Measurements from ENCODE around the gene SLU7.

Gene SLU7

GRCh38 chr5:160445751-160446150 lies 26.9 kb upstream of the SLU7 start:
- ATAC-seq (ENCODE audit: insufficient read depth, low read depth): no peak
- H2AFZ ChIP-seq (ENCODE audit: low read depth, low read length): no peak overlapping the region

DNA sequence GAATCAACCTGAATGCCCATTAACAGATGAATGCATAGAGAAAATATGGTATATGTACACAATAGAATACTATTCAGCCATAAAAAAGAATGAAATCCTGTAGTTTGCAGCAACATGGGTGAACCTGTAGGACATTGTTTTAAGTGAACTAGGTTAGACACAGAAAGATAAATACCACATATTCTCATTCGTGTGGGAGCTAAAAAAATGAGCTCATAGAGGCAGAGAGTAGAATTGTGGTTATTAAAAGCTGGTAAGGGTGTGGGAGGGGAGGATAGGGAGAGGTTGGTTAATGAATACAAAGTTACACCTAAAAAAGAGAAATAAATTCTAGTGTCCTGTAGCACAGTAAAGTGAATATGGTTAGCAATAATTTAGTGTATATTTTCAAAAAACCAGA lies 26.3 kb upstream of the SLU7 start:
- Histone ChIP-seq H3K4me3 (ENCODE audit: low read depth in 1 of 2, low read length in 2 of 2) (no peak overlapping the region), H3K79me2 (ENCODE audit: insufficient read depth, low read length) (no peaks in the 10 kb centered on the region), H3K36me3 (ENCODE audit: insufficient read depth, low read length) (no peaks in the 10 kb centered on the region), H3K27me3 (ENCODE audit: insufficient read depth, low read length, poor library complexity) (no peaks in the 10 kb centered on the region), H4K20me1 (ENCODE audit: insufficient read depth, low read length) (no peaks in the 10 kb centered on the region), H2AFZ (ENCODE audit: low read depth, low read length) (no peak overlapping the region), H3K27ac (ENCODE audit: low read length) (no peak overlapping the region), H3K4me2 (ENCODE audit: insufficient read depth, low read length) (no peak overlapping the region), H3K9me3 (ENCODE audit: insufficient read depth, low read length, severe bottlenecking) (no peaks in the 10 kb centered on the region), H3K9ac (ENCODE audit: low read depth, low read length) (no peak overlapping the region), H3K4me1 (ENCODE audit: insufficient read depth, low read length) (peaks cover 26% of the 10 kb centered on the region)
- no peak for DNase-seq
- ATAC-seq (ENCODE audit: insufficient read depth, low read depth): no peak
- TF ChIP-seq EZH2 (IDR thresholded peaks at IDR 0.05; ENCODE audit: borderline replicate concordance, low read depth, low read length, severe bottlenecking): no peak
- TF ChIP-seq CTCF (IDR thresholded peaks at IDR 0.05; ENCODE audit: borderline replicate concordance, extremely low read depth, low read length, poor library complexity, severe bottlenecking): no peak

More at GRCh38 chr5:160445751-160446150, 26.9 kb upstream of the SLU7 start:
- Histone ChIP-seq H3K9ac (ENCODE audit: low read depth, low read length) (no peak overlapping the region), H3K27me3 (ENCODE audit: insufficient read depth, low read length, poor library complexity) (no peaks in the 10 kb centered on the region), H4K20me1 (ENCODE audit: insufficient read depth, low read length) (no peaks in the 10 kb centered on the region), H3K36me3 (ENCODE audit: insufficient read depth, low read length) (no peaks in the 10 kb centered on the region), H3K9me3 (ENCODE audit: insufficient read depth, low read length, severe bottlenecking) (no peaks in the 10 kb centered on the region), H3K27ac (ENCODE audit: low read length) (no peak overlapping the region), H3K4me3 (ENCODE audit: low read depth in 1 of 2, low read length in 2 of 2) (no peak overlapping the region), H3K4me1 (ENCODE audit: insufficient read depth, low read length) (peaks cover 20% of the 10 kb centered on the region), H3K4me2 (ENCODE audit: insufficient read depth, low read length) (no peak overlapping the region), H3K79me2 (ENCODE audit: insufficient read depth, low read length) (no peaks in the 10 kb centered on the region)
- TF ChIP-seq EZH2 (IDR thresholded peaks at IDR 0.05; ENCODE audit: borderline replicate concordance, low read depth, low read length, severe bottlenecking) (no peak), CTCF (IDR thresholded peaks at IDR 0.05; ENCODE audit: borderline replicate concordance, extremely low read depth, low read length, poor library complexity, severe bottlenecking) (no peak)
- DNase-seq: no peak

- Histone ChIP-seq H3K9me3 (ENCODE audit: insufficient read depth, low read length, severe bottlenecking) (no peaks in the 10 kb centered on the region), H3K4me3 (ENCODE audit: low read depth in 1 of 2, low read length in 2 of 2) (no peak overlapping the region), H3K27me3 (ENCODE audit: insufficient read depth, low read length, poor library complexity) (no peaks in the 10 kb centered on the region)
Measured at GRCh38 chr5:160444407-160444806, 25.5 kb upstream of the SLU7 start.

More at GRCh38 chr5:160444407-160444806, 25.5 kb upstream of the SLU7 start:
- TF ChIP-seq CTCF (IDR thresholded peaks at IDR 0.05; ENCODE audit: borderline replicate concordance, extremely low read depth, low read length, poor library complexity, severe bottlenecking) (no peak), EZH2 (IDR thresholded peaks at IDR 0.05; ENCODE audit: borderline replicate concordance, low read depth, low read length, severe bottlenecking) (no peak)
- no peak overlapping the region for H3K27ac ChIP-seq (ENCODE audit: low read length)
- peaks cover 33% of the 10 kb centered on the region for H3K4me1 ChIP-seq (ENCODE audit: insufficient read depth, low read length)
- no peaks in the 10 kb centered on the region for H4K20me1 ChIP-seq (ENCODE audit: insufficient read depth, low read length)
- H3K9ac ChIP-seq (ENCODE audit: low read depth, low read length): no peak overlapping the region
- no peaks in the 10 kb centered on the region for H3K79me2 ChIP-seq (ENCODE audit: insufficient read depth, low read length)
- ATAC-seq (ENCODE audit: insufficient read depth, low read depth): no peak
- H3K4me2 ChIP-seq (ENCODE audit: insufficient read depth, low read length): no peak overlapping the region
- DNase-seq: no peak
- no peaks in the 10 kb centered on the region for H3K36me3 ChIP-seq (ENCODE audit: insufficient read depth, low read length)
- H2AFZ ChIP-seq (ENCODE audit: low read depth, low read length): no peak overlapping the region
